IMR-90 (cell line): ENCODE results near the gene PDLIM1.

Source experiments
- CTCF ChIP-seq: conservative IDR thresholded peaks from 2 replicates; pipeline ENCODE4 v1.5.1; 2012; ENCODE audit warnings: mild to moderate bottlenecking, low read depth, low read length, improper control_type of control experiment
- RCOR1 ChIP-seq: IDR thresholded peaks from 2 replicates; pipeline ENCODE4 v1.6.1; 2012; ENCODE audit warnings: mild to moderate bottlenecking, low read length, improper control_type of control experiment; ENCODE audit not compliant: insufficient replicate concordance

GRCh38 chr10:95332666-95333249, 42.0 kb upstream of the PDLIM1 start:
- TF ChIP-seq RCOR1 (no peak), CTCF (no peak)
